Astrocyte (in vitro differentiated cells and primary cell): ENCODE results near the gene TRMT61A. TPM values are rescaled to one million over a fixed set of nuclear protein-coding genes. Genes with fewer than 3 reads are reported as not detected.

ENCODE experiments used
- DNase-seq: peaks from one replicate; pipeline ENCODE4 v3.0.0-alpha.2; 2010; ENCODE audit warnings: low read depth
- FAIRE-seq: peaks from 2 replicates; lab custom pipeline; 2011; peaks lifted over from hg19 to GRCh38; lab: Jason Lieb, UNC
- H2AFZ ChIP-seq: 2 replicates; pipeline ENCODE4 v1.6.0; 2012; ENCODE audit warnings: low read depth, low read length, inconsistent platforms
- H3K27ac ChIP-seq: 2 replicates; pipeline ENCODE4 v1.5.1; 2011; ENCODE audit warnings: low read depth, low read length, inconsistent platforms
- H3K27me3 ChIP-seq: 2 replicates; pipeline ENCODE4 v1.6.0; 2011; ENCODE audit warnings: low read length, inconsistent platforms; ENCODE audit not compliant: insufficient read depth
- H3K36me3 ChIP-seq: 2 replicates; pipeline ENCODE4 v1.5.1; 2011; ENCODE audit warnings: low read length, inconsistent platforms; ENCODE audit not compliant: insufficient read depth
- H3K4me1 ChIP-seq: 2 replicates; pipeline ENCODE4 v1.5.1; 2011; ENCODE audit warnings: low read length, inconsistent platforms; ENCODE audit not compliant: insufficient read depth
- H3K4me2 ChIP-seq: 2 replicates; pipeline ENCODE4 v1.6.0; 2012; ENCODE audit warnings: low read length, inconsistent platforms
- H3K4me3 ChIP-seq: 2 replicates; pipeline ENCODE4 v1.5.1; 2011; ENCODE audit warnings: low read depth, mild to moderate bottlenecking, low read length, inconsistent platforms; ENCODE audit not compliant: insufficient read depth
- H3K79me2 ChIP-seq: 2 replicates; pipeline ENCODE4 v1.6.0; 2012; ENCODE audit warnings: mild to moderate bottlenecking, low read length, inconsistent platforms; ENCODE audit not compliant: insufficient read depth
- H3K9ac ChIP-seq: 2 replicates; pipeline ENCODE4 v1.6.0; 2012; ENCODE audit warnings: mild to moderate bottlenecking, low read length, inconsistent platforms
- H3K9me3 ChIP-seq: 2 replicates; pipeline ENCODE4 v1.5.1; 2012; ENCODE audit warnings: low read depth, mild to moderate bottlenecking, low read length, inconsistent platforms; ENCODE audit not compliant: insufficient read depth
- H4K20me1 ChIP-seq: 2 replicates; pipeline ENCODE4 v1.6.0; 2012; ENCODE audit warnings: low read length, inconsistent platforms; ENCODE audit not compliant: insufficient read depth
- H3K27ac Mint-ChIP-seq: one replicate; pipeline ENCODE4 v1.8.0; 2021; ENCODE audit warnings: mild to moderate bottlenecking, mixed read lengths; ENCODE audit not compliant: unreplicated experiment
- H3K27me3 Mint-ChIP-seq: one replicate; pipeline ENCODE4 v1.8.0; 2021; ENCODE audit warnings: low read depth, mixed read lengths; ENCODE audit not compliant: unreplicated experiment
- H3K36me3 Mint-ChIP-seq: one replicate; pipeline ENCODE4 v1.8.0; 2021; ENCODE audit warnings: low read depth, mixed read lengths; ENCODE audit not compliant: unreplicated experiment
- H3K4me1 Mint-ChIP-seq: one replicate; pipeline ENCODE4 v1.8.0; 2021; ENCODE audit warnings: low read depth, mixed read lengths; ENCODE audit not compliant: unreplicated experiment
- H3K4me3 Mint-ChIP-seq: one replicate; pipeline ENCODE4 v1.8.0; 2021; ENCODE audit warnings: mild to moderate bottlenecking, moderate library complexity, mixed read lengths; ENCODE audit not compliant: unreplicated experiment
- H3K9me3 Mint-ChIP-seq: one replicate; pipeline ENCODE4 v1.8.0; 2021; ENCODE audit warnings: mild to moderate bottlenecking, mixed read lengths; ENCODE audit not compliant: unreplicated experiment
- CTCF ChIP-seq: IDR thresholded peaks from 2 replicates; pipeline ENCODE4 v1.5.1; 2011; ENCODE audit warnings: low read depth, mild to moderate bottlenecking, inconsistent platforms, low read length, moderate library complexity; ENCODE audit not compliant: insufficient read depth
- EZH2 ChIP-seq: IDR thresholded peaks from 2 replicates; pipeline ENCODE4 v1.6.1; 2012; ENCODE audit warnings: mild to moderate bottlenecking, low read length, inconsistent platforms; ENCODE audit not compliant: insufficient read depth
- total RNA-seq: library from RNA; stranded (reverse); gene quantifications from 2 replicates; pipeline ENCODE4 v1.2.1, GENCODE V29; 2021

The TRMT61A gene
- total RNA-seq, 1 donor from 2014 or later: 12.4 TPM

DNA sequence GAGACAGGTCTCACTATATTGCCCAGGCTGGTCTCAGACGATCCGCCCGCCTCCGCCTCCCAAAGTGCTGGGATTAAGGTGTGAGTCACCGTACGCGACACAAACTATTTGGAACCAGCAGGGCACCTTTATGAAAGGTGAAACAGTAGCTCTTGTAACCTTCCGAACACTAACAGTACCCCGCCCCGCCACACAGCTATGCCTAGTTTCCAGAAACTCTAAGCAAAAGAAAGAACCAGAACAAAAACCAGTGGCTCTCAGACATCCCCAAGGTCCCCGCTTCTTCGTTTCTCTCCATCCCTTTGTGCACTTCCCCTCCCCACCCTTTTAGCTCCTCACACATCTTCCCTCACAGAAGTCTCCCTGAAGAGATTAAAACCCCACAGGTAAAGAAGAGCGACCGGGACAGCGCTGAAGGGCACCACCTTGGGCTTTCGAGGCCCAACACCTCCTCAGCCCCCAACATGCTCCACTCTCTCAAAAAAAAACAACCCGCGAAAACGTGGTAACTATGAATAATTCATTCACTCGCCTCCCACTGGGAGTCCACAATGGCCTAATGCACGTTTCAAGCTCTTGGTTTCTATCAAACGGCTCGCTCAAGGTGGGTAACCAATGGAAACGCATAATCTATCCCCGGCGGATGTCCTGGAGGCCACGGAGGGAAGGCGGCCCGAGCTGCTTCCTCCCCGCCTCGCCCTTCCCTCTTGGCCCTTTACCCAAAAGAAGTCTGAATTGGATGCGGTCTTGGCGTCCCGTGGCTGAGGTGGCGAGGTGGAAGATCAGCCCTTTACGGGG is 32.6 kb downstream of the TRMT61A start:
- TF ChIP-seq CTCF: no peak
- no peak for TF ChIP-seq EZH2
- H3K27ac Mint-ChIP-seq: peak overlapping the region; percentile 96
- Histone ChIP-seq H2AFZ (peak overlapping the region; percentile 82), H3K9ac (peak overlapping the region; percentile 88), H3K36me3 (peaks cover 22% of the 10 kb centered on the region), H3K4me2 (peak overlapping the region; percentile 99), H3K79me2 (peaks cover 93% of the 10 kb centered on the region), H3K27ac (peak overlapping the region; percentile 89), H3K4me1 (peaks cover 31% of the 10 kb centered on the region), H3K9me3 (no peaks in the 10 kb centered on the region), H3K4me3 (peak overlapping the region; percentile 99), H3K27me3 (no peaks in the 10 kb centered on the region), H4K20me1 (peaks cover 64% of the 10 kb centered on the region)
- FAIRE-seq (no peak), DNase-seq (peak; percentile 45)
- H3K36me3 Mint-ChIP-seq: peaks cover 12% of the 10 kb centered on the region
- H3K27me3 Mint-ChIP-seq: no peaks in the 10 kb centered on the region
- peak overlapping the region; percentile 97 for H3K4me3 Mint-ChIP-seq
- H3K9me3 Mint-ChIP-seq: no peaks in the 10 kb centered on the region
- peaks cover 30% of the 10 kb centered on the region for H3K4me1 Mint-ChIP-seq

DNA sequence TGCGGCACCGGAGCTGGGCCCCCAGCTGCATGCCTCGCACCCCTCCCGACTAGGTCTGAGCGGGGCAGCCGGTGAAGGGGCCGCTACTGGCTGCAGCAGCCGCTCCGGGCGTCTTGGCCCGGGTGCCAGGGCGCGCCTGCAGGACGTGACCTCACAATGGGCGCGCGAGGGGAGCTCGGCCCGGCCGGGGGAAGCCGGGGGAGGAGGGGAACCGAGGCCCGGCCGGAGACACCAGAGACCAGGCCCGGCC is 33.1 kb downstream of the TRMT61A start:
- FAIRE-seq: no peak

More for the DNA sequence above, 33.1 kb downstream of the TRMT61A start:
- H3K27ac ChIP-seq: peak overlapping the region; percentile 89
- peak overlapping the region; percentile 99 for H3K4me3 ChIP-seq
- peak overlapping the region; percentile 88 for H3K9ac ChIP-seq
- peaks cover 65% of the 10 kb centered on the region for H4K20me1 ChIP-seq
- H3K36me3 Mint-ChIP-seq: peaks cover 12% of the 10 kb centered on the region
- peak; percentile 28 for DNase-seq
- H2AFZ ChIP-seq: peak overlapping the region; percentile 82
- no peaks in the 10 kb centered on the region for H3K27me3 ChIP-seq
- peak overlapping the region; percentile 99 for H3K4me2 ChIP-seq
- H3K27me3 Mint-ChIP-seq: no peaks in the 10 kb centered on the region
- peaks cover 94% of the 10 kb centered on the region for H3K79me2 ChIP-seq
- H3K4me3 Mint-ChIP-seq: peak overlapping the region; percentile 97
- no peaks in the 10 kb centered on the region for H3K9me3 Mint-ChIP-seq
- H3K27ac Mint-ChIP-seq: no peak overlapping the region
- peaks cover 30% of the 10 kb centered on the region for H3K4me1 Mint-ChIP-seq
- peaks cover 31% of the 10 kb centered on the region for H3K4me1 ChIP-seq
- H3K9me3 ChIP-seq: no peaks in the 10 kb centered on the region
- no peak for TF ChIP-seq EZH2
- no peak for TF ChIP-seq CTCF
- H3K36me3 ChIP-seq: peaks cover 22% of the 10 kb centered on the region
